HG03342 (cell line): ENCODE measurements around the gene RSPO4.

Experiments used
- ATAC-seq: cut with Tn5 transposase; IDR thresholded peaks from one replicate; pipeline ENCODE4 v1.9.1; 2021; ENCODE audit warnings: mild to moderate bottlenecking, moderate library complexity; ENCODE audit not compliant: unreplicated experiment

The RSPO4 gene

DNA sequence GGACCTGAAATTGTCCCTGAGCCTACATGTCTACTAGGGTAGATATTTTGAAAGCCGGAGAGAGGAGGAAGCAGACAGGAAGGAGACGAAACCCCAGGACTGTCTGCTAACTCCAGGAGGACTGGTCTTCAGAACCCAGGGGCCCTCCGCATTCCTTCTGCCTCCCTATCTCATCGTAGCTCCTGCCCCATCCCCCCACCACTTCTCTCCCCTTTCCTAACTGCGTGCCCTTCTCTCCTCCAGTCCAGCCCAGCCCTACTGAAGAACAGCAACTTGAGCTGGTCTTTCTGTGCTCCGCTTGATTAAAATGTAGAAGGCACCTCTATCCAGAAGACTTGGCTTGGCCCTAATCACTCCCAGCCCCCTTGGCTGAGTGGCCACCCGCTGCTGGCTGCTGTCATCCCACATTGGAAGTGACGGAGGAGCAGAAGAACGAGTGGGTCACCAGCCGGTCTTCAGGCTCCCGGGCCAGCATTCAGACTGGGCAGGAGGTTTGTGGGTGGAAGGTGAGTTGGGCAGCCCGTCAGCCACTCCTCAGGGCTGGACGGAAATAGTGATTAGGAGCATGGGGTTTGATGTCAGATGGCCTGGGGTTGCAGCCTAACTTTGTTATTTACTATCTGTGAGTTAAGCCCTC lies 57.2 kb downstream of the RSPO4 start:
- ATAC-seq: no peak

DNA sequence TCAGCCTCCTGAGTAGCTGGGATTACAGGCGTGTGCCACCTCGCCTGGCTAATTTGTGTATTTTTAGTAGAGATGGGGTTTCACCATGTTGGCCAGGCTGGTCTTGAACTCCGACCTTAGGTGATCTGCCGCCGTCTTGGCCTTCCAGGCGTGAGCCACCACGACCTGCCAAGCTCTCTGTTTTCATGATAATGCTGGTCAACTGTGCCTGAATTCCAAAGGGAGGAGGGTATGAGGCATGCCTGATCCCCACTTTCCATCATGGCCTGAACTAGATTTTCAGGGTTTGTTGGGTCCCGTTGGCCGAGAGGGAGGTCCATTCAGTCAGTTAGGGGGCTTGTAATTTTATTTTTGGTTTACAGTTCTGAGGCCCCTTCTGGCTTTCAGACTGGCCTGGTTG lies 58.0 kb downstream of the RSPO4 start:
- ATAC-seq: no peak

DNA sequence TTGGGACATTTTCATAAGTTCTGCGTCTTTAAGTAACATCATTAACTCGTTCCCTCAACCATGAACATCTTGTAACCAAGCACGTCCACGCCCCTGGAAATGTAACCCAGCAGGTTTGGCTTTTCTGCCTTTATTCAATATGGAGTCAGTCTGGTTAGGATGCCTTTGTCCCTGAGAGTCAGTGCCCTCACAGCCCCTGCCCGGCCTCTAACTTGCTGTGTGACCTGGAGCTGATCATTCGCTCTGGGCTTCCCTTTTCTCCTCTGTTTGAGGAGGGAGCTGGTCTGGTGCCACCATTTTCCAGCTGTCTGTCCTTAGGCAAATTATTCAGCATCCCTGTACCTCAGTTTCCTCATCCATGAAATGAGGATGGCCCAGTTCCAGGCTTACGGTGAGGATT lies 59.5 kb downstream of the RSPO4 start:
- no peak for ATAC-seq

DNA sequence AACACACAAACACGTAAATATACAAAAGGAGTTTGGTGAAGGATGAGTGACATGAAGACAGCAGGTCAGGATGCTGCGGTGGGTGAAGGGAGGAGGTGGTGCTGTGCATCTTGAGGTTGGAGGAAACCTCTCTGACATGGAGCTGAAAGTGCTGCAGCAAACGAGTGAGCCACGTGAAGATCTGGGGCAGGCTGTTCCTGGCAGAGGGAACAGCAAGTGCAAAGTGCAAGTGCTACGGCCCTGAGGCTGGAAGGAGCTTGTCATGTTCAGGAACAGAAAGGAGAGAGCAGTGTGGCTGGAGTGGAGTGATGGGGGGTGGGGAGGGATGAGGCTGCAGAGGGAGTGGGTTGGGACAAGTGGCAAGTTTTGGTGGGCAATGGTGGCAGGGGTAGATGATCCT lies 61.2 kb downstream of the RSPO4 start:
- ATAC-seq: no peak

DNA sequence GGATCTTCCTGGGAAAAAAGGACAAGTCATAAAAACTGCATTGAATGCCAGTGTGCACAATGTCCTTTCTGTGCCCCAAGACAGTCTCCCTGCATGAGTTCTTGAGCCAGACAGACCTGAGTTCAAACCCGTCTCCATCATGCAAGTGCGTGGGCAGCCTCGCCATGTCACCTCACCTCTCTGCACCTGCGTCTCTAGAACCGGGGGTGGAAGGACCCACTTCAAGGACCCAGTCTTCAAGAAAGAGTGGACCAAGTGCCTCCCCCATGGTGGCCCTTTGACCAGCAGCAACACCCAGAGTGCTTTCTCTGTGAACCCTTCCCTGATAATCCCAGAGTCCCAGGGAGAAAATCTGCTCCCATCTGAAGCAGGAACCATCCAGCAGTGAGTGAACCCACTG lies 62.5 kb downstream of the RSPO4 start:
- ATAC-seq: no peak

DNA sequence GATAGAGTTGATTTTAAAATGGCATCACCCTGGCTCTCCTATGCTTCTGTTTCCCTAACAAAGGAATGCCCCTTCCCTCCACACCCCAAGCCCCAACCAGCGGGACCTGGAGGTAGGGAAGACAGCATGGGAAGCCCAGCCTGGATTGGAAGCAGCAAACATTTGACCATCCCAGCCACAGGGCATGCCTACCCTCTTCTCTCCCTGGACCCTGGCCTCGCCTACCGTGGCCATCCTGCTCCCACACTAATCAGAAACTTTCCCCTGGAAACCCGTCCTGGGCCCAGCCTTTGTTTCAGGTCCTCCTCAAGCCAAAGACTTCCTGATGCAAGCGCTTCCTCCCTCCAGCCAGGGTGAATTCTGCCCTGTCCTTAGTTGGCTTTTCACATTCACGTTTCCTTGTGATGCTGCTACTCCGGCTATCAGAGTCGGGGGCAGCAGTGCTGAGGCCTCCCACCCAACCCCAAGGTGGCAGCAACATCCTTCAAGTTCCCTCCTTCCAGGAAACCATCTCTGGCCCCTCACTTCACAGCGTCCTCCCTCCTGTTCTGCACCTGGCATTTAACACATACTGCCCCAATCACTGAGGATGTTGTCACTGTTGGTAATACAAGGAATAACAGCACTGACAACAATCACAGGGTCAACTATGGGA lies 67.8 kb downstream of the RSPO4 start:
- no peak for ATAC-seq

DNA sequence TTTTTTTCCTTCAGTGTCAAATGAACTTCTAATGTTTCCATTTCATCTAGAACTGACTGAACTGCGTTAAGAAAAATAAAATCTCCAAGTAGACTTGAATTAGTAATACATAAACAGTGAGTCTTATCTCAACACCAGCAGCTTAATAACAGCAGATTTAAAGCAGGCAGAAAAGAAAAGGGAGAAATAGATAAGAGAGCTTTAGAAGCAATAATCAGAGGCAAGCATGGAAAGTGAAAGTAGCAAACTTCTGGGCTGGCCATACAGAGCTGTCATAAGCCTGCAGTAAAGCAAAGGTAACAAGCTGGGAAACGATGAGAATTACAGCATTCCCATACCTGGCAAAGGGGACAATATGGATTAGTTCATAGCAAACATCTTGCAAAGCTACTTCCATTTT lies 69.1 kb downstream of the RSPO4 start:
- ATAC-seq: no peak

DNA sequence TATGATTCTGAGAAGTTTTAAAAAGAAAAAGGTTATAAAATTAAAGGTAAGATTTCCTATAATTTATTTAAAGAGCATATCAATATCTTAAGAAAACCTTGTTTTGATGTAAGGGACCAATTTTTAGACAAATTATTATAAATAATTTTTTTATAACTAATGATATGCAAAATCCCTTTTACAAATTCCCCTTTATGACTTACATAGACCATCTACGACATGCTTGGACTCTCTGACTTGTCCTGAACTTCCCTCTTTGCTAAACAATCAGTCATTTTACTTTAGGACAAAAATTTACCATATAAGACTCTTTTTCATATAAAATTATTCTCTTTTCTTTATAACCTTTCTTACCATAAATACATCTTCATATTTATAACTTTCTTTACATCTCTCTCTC lies 70.7 kb downstream of the RSPO4 start:
- no peak for ATAC-seq

DNA sequence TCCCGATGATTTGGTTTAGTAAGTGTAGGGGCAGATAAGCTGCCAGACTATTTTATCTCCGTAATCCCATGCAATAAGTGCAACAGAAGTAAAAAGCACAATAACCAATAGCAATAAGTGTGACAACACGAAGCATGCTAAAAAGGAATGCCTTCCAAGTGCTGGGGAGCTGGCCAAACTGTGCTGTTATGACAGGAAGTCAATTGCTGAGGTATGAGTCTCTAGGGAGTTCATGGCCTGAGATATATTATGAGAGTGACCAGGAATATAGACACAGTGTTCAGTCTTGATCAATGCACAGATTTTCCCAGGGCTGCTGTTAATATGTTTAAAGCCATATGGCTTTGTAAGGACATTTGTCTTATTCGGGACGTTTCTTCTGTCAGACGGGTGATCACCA lies 75.4 kb downstream of the RSPO4 start:
- no peak for ATAC-seq

DNA sequence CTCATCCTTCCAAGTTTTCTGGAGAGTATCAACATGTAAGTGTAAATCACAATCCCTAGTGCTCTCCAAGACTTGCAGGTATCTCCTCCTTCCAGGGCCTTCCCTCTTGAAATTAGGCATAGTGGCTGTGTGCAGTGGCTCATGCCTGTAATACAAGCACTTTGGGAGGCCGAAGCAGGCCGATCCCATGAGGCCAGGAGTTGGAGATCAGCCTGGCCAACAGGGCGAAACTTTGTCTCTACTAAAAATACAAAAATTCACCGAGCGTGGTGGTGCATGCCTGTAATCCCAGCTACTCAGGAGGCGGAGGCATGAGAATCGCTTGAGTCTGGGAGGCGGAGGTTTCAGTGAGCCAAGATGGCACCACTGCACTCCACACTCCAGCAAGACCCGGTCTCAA lies 76.6 kb downstream of the RSPO4 start:
- no peak for ATAC-seq

DNA sequence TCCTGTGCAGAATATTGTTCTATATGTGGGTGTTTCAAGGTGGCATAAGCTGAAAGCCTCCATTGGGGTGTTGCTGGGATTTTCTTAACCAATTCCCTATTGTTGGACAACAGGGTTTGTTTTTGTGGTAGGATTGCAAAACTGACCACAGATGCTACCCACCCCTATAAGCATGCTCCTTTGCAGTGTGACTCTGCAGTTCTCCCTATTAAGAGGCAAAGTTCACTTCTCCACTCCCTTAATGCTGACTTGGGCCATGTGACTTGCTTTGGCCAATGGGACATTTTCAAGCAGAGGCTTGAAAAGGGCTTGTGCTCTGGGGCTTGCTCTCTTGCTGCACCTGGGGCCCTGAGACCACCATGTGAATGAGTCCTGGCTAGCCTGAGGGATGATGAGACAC lies 77.5 kb downstream of the RSPO4 start:
- no peak for ATAC-seq

DNA sequence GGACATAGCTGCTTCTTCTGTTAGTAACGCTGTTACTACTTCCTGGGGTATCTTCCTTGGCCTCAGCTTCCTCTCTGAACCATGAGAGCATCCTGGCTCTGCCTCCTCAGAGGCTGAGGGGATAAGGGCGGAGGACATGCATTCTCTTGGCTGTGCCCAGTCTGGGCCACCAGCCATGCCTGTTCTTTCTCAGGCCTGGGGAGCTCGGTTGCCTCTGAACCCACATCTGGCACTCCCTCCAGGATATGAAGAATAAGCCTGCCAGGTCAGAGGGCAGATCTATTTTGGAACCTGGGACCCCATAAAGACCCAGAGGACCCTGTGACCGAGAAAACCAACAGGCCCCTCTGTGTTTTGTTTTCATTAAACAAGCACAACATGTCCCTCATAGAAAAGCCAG lies 79.3 kb downstream of the RSPO4 start:
- ATAC-seq: no peak

DNA sequence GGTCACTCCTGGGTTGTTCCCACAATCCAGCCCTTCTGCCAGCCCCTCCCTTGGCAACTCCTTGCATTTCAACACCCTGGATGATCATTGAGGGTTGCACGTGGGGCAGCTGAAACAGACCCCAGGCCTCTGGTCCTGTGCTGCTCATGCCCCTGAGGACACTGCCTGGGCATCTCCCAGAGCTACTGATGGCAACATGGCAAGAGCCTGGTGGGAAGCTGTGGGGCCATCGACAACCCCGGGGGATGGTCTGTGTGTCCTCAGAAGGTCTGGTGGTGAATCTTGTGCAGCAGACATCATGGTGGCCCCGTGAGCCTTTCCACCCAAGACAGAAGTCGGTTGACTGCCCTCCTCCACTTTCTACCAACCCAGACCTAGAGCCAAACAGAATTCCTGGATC lies 81.0 kb downstream of the RSPO4 start:
- no peak for ATAC-seq

DNA sequence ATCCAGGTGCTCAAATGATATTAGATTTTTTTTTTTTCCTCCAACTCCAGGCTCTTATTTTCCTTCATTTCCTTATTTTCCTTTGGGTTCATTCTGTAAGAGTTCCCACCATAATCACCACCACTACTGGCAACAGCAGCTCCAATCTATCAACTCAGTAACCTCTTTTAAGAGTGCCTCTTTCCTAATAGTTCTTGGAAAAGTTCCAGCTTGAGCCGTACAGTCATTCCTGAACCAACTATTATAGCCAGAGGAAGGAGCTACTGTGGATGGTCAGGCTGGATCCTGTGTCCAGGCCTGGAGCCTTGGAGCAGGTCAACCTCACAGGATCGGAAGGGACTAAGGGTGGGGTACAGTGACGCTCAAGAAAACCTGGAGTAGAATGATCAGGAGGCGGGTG lies 81.8 kb downstream of the RSPO4 start:
- ATAC-seq: no peak

DNA sequence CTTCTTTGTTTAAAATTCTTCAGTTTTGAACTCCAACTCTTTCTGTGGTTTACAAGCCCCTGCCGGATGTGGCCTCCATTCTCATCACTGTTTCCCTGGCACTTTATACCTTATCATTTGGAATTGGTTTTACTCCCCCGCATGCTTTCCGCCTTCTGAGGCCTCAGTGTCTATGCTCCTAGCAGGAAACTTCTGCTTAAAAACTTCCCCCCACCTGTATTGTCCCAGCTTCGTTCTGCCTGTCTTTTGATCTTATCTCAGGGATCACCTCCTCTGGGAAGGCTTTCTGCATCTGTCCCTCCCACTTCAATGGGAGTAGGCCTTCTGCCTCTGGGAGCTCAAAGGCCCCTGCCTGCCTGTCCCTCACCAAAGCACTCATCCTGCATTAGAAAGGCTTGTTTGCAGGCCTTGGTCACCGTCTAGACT lies 82.6 kb downstream of the RSPO4 start:
- no peak for ATAC-seq

DNA sequence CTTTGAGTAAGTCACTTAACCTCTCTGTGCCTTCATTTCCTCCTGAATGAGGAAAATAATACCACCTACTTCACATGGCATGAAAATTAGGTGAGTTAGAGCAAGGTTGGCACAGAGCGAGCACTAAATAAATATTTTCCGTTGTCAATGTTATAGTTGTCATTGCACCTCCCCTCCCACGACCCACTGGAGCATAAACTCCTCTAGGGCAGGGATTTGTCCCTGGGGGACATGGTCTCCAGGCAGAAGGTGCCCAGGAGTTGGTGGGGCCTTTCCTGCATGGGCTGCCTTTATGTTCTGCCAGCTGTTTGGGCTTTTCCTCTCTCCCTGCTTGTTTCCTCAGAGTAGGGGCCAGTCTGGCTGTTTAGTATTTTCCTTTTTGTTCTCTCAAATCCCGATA lies 84.7 kb downstream of the RSPO4 start:
- ATAC-seq: no peak

DNA sequence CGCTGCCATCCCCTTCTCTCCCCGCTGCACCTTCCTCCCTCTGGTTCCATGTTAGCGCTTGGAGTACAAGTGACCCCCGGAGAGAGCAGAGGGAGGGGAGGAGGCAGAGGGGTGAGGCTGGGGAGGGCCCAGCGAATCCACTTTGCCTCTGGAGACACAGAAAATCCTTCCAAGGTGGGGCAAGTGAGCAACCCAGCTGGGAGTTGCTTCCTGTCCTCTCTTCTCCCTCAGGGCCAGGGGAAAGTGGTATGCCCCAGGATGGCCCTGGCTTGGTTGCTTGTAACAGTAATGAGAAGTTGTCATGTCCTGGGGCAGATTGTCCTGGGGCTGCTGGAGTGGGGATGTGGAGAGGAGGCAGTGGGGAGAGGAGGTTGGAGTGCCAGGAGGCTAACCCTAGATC lies 85.3 kb downstream of the RSPO4 start:
- no peak for ATAC-seq

DNA sequence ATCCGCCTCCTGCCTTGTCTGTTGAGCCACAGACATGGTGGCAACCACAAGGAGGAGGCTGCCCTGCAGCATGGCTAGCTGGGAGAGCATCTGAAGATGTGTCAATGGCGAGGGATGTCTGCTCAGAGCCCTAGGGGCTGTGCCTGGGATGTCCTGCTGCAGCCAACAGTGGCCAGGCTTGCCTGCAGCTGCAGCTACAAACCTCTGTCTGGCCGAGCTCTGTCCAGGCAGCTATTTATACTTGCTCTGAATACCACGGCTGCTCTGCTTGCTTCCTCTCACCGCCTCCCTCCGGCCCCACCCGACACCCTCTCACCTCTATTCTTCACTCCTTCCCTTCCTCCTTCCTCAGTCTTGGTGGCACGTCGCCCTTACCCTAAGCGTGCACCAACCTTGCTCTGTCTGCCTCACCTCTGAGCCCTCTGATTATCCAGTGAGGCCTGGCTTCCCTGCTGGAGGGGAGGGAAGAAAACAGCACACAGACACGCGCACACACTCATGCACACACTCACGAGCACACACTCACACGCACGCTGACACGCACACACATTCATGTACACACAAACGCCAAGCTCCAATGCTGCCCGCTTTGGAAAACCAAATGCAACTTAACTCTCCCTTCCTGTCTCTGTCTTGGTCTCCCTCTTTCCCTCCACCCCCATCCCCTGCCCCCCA lies 85.8 kb downstream of the RSPO4 start, which contains the start of gene ANGPT4:
Gene ANGPT4 (minus strand): TSS at position 210 of the 675 bp plus-strand sequence. CDS start 120 bp downstream, at position 90.
- no peak for ATAC-seq

DNA sequence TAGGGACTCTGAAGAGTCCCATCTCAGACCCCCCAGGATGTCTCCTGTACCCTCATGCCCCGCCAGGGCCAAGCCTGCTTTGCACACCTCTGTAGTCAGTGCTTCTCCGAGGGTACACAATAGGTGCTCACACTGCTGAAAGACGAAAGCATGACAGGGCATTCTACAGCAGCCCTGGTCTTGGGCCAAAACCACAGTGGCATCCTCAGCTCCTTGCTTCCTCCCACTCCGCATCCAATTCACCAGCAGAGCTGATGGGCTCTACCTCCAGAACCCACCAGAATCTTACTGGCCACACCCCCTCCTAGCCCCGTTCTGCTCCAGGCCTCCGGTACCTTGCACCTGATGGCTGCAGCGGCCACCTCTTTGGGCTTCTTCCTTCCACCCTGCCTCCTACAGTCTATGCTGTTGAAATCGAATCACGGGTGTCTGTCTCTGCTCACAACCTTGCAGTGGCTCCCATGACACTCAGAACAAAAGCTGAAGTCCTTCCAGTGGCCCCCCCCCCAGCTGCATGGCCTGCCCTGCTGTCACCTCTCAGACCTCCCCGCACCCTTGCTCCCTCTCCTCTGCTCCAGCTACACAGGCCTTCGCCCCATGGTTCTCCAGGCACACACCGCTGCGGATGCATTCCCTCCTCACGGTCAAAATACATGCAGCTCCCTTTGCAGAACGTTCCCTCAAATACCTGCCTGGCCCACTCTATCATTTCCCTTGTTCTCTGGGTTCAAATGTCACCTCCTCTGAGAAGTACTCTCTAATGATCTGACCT lies 87.2 kb downstream of the RSPO4 start:
- no peak for ATAC-seq

DNA sequence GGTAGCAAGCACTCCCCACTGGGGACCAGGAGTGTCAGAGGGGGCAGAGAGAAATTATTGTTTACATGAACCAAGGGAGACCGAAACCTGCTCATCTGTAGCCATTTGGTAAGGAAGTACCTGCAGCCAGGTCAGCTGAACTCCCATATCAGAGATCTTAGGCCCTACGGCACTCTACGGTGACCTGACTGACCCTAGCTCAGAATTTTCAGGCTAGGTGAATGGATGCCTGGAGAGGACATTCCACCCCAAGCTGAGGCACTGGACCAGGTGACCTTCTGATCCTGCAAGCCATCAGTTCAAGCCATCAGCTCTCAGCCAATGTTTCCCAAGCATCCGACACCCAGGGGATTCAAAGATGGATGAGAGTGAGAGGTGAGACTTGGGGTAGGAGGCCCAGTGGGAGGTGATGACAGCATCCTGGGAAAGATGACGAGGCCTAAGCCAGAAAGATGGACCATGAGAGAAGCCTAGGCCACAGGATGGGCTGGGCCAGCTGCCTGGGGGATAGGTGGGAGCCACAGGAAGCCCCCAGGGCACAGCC lies 88.7 kb downstream of the RSPO4 start:
- ATAC-seq: no peak

DNA sequence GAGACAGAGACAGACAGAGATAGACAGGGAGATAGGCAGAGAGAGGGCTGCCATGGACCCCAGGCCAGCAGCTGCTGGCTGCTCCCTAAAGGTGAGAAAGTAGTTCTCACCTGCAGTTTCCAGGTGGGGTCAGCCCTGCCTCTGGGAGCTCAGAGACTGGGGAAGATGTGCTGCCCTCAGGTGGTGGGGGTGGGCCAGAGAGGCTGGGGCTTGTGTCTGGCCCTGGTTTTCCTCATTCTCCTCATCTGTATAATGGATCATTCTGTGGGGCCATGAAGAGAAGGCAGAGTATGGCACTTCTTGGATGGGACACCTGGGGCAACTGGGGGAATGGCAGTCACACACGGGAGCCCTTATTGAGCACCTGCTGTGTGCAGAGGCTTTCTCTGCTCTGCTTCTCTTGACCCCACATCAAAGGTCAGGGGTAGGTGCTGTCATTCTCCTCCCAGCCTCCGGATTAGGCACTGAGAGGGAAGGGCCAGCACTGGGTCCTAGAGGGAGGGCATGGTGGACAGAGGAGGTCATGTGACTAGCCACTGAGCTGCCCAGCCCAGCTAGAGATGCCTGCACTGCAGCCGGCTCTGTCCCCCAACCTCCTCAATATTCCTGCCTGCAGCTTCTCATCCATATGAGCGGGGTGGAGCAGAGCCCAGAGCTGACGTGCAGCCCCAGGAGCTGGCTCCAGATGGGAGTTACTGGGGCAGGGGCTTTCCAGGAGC lies 90.1 kb downstream of the RSPO4 start:
- no peak for ATAC-seq
